Activated CD4-positive, alpha-beta T cell treated with anti-CD3 and anti-CD28 coated beads for 36 hours (primary cell): ENCODE measurements around the gene DDA1. TPM values are rescaled to one million over a fixed set of nuclear protein-coding genes. Genes with fewer than 3 reads are reported as not detected.

Source experiments
- ATAC-seq: fragments of 200-7000 bp; cut with Tn5 transposase; one replicate; pipeline ENCODE4 v1.10.0; 2021; ENCODE audit warnings: mild to moderate bottlenecking, moderate library complexity
- CTCF ChIA-PET: fragments of 350-600 bp; sonication (Branson Sonifier 250); formaldehyde crosslinking; loops from one replicate; lab custom pipeline; 2021; ENCODE audit warnings: antibody characterized with exemption; lab: Charles Lee
- POLR2A ChIA-PET: fragments of 350-600 bp; sonication (Branson Sonifier 250); formaldehyde crosslinking; loops from one replicate; lab custom pipeline; 2021; ENCODE audit warnings: antibody characterized with exemption, inconsistent platforms; lab: Charles Lee
- DNase-seq: peaks from one replicate; pipeline ENCODE4 v3.0.0-alpha.2; 2020
- H3K27ac Mint-ChIP-seq: one replicate; pipeline ENCODE4 v1.8.0; 2021; ENCODE audit warnings: mixed read lengths
- H3K27me3 Mint-ChIP-seq: one replicate; pipeline ENCODE4 v1.8.0; 2021; ENCODE audit warnings: mixed read lengths
- H3K36me3 Mint-ChIP-seq: one replicate; pipeline ENCODE4 v1.8.0; 2021; ENCODE audit warnings: low read depth, mixed read lengths
- H3K4me1 Mint-ChIP-seq: one replicate; pipeline ENCODE4 v1.8.0; 2021; ENCODE audit warnings: mixed read lengths
- H3K4me3 Mint-ChIP-seq: one replicate; pipeline ENCODE4 v1.8.0; 2021; ENCODE audit warnings: mild to moderate bottlenecking, moderate library complexity, mixed read lengths
- H3K9me3 Mint-ChIP-seq: one replicate; pipeline ENCODE4 v1.8.0; 2021; ENCODE audit warnings: low read depth, mixed read lengths
- intact Hi-C, 2 experiments: fragments of 100-400 bp; cut with DNase I in 1 of 2; cut with micrococcal nuclease in 1 of 2; formaldehyde crosslinking; loops; one replicate each; pipeline versions ENCODE4 v1.14.2 to v1.15.1; 2022 to 2024; cut with DNase I, micrococcal nuclease
- total RNA-seq, 2 experiments: library from RNA; stranded (reverse); gene quantifications; one replicate each; pipeline ENCODE4 v1.2.3, GENCODE V29; 2021

DDA1 gene
- total RNA-seq, 2 experiments from 2014 or later, result 26.2 to 39.6 TPM

DNA sequence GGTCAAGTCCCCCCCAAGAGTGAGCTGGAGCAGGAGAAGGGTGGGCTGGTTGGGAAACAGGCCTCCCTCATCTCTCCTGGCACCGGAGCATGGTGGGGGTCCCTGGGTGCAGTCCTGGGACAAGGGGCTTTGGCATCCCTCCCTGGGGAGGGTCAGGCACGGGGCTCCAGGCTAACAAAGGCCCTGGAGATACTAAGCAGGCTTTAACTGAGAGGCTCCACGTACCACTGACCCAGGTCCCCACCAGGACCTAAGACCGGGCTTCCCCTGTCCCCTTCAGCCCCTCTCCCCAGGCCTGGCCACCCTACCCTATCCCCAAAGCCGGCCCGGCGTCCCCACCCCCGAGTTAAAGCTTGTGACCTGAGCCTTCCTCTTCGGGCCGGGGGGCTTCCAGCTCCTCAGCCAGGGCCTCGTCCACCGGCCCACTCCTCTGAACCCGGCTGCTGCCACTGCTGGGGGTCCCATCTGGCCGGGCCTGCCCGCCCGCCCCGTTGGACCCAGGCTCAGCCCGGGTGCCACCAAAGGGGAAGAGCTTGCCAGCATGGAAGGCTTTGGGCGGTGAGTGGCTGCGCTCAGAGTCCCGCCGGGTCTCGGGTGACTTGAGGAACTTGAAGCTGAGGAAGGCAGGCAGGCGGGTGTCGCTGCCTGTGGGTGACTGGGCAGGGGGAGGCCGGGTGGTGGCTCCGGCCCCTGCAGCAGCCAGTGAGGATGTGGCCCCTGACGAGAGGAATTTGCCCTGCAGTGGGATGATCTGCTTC is 15.2 kb downstream of the DDA1 start:
- no peak for DNase-seq
- H3K4me1 Mint-ChIP-seq, result peaks cover 6% of the 10 kb centered on the region
- ChIA-PET POLR2A (interaction anchor here (0.7 kb wide), 1 partner anchor 11 kb away, joined by 3 read pairs; no protein-coding TSS in a partner anchor), CTCF (no interaction called here)
- H3K27ac Mint-ChIP-seq, result no peak overlapping the region
- no peaks in the 10 kb centered on the region for H3K9me3 Mint-ChIP-seq
- no peak for ATAC-seq
- no peaks in the 10 kb centered on the region for H3K27me3 Mint-ChIP-seq
- H3K36me3 Mint-ChIP-seq, result peaks cover 16% of the 10 kb centered on the region
- intact Hi-C loops, result no loop called here
- no peak overlapping the region for H3K4me3 Mint-ChIP-seq

GRCh38 chr19:17325133-17325532 is 15.8 kb downstream of the DDA1 start:
- no peak overlapping the region for H3K27ac Mint-ChIP-seq
- ChIA-PET CTCF (no interaction called here), POLR2A (interaction anchor here (0.7 kb wide), 1 partner anchor 10 kb away, joined by 3 read pairs; no protein-coding TSS in a partner anchor)
- H3K4me1 Mint-ChIP-seq, result peaks cover 10% of the 10 kb centered on the region
- no peak overlapping the region for H3K4me3 Mint-ChIP-seq
- no peaks in the 10 kb centered on the region for H3K9me3 Mint-ChIP-seq
- DNase-seq, result no peak
- H3K36me3 Mint-ChIP-seq, result peaks cover 13% of the 10 kb centered on the region
- H3K27me3 Mint-ChIP-seq, result no peaks in the 10 kb centered on the region
- intact Hi-C loops, result no loop called here
- ATAC-seq, result no peak

DNA sequence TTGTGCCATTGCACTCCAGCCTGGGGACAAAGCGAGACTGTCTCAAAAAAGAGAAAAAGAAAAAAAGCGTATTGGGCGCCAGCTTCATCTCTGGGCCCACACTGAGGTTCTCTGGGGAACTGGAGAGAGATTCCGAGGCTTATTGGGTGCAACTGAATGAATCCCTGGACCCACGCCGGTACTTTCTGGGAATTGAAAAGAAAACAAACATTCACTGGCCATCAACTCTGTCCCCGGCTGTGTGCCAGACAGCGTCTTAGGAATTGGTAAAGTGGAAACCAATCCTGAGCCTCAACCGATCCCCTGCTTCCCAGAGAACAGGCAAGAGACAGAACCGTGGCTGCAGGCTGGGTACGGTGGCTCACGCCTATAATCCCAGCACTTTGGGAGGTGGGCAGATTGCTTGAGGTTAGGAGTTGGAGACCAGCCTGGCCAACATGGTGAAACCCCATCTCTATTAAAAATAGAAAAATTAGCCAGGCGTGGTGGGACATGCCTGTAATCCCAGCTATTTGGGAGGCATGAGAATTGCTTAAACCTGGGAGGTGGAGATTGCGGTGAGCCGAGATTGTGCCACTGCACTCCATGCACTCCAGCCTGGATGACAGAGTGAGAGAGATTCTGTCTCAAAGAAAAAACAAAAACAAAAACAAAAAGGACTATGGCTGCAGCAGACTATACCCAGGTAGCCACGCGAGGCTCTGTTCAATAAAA is 16.7 kb downstream of the DDA1 start:
- H3K27ac Mint-ChIP-seq, result no peak overlapping the region
- no peaks in the 10 kb centered on the region for H3K27me3 Mint-ChIP-seq
- ChIA-PET POLR2A (no interaction called here), CTCF (interaction anchor here (0.9 kb wide), 1 partner anchor 20 kb away, joined by 3 read pairs; no protein-coding TSS in a partner anchor)
- no peaks in the 10 kb centered on the region for H3K9me3 Mint-ChIP-seq
- no peak overlapping the region for H3K4me3 Mint-ChIP-seq
- DNase-seq (no peak), ATAC-seq (no peak)
- intact Hi-C loops, result no loop called here
- H3K36me3 Mint-ChIP-seq, result peaks cover 5% of the 10 kb centered on the region
- H3K4me1 Mint-ChIP-seq, result peaks cover 13% of the 10 kb centered on the region

GRCh38 chr19:17326595-17326966 is 17.2 kb downstream of the DDA1 start:
- no peak overlapping the region for H3K27ac Mint-ChIP-seq
- intact Hi-C loops, result no loop called here
- H3K4me1 Mint-ChIP-seq, result peaks cover 13% of the 10 kb centered on the region
- no peaks in the 10 kb centered on the region for H3K27me3 Mint-ChIP-seq
- H3K4me3 Mint-ChIP-seq, result no peak overlapping the region
- no peaks in the 10 kb centered on the region for H3K9me3 Mint-ChIP-seq
- ATAC-seq (no peak), DNase-seq (no peak)
- ChIA-PET CTCF (interaction anchor here (0.9 to 1.1 kb wide), 2 partner anchors 16 to 20 kb away, joined by 3 read pairs; no protein-coding TSS in a partner anchor), POLR2A (no interaction called here)
- peaks cover 5% of the 10 kb centered on the region for H3K36me3 Mint-ChIP-seq

DNA sequence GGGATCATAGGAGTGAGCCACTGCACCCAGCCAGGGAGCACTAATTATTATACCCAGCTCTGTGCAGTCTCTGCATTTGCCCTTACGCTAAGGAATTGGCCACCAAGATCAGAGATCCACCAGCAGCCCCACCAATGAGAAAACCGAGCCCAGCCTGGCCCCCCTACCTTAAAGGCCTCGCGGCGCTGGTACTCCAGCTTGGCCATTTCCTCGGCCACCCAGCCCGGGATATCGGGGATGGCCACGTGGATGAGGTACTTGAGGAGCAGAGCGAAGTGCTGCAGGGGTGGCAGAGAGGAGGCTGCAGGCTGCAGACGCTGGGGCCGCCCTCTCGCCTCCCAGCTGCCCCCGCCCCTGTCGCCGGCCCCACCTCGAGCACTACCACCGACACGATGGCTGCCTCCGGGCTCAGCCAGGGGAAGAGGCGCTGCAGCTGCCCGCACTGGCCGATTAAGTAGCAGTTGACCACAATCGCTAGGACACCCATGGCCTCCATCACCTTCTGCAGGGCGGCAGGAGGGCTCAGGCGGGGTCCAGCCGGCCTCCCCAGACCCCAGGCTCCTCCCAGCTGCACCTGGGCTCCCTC is 17.8 kb downstream of the DDA1 start:
- ChIA-PET POLR2A (no interaction called here), CTCF (interaction anchor here (1.1 kb wide), 1 partner anchor 17 kb away, joined by 3 read pairs; no protein-coding TSS in a partner anchor)
- H3K36me3 Mint-ChIP-seq, result peaks cover 3% of the 10 kb centered on the region
- H3K9me3 Mint-ChIP-seq, result no peaks in the 10 kb centered on the region
- no peak for ATAC-seq
- no peak overlapping the region for H3K4me3 Mint-ChIP-seq
- intact Hi-C loops, result no loop called here
- no peak for DNase-seq
- H3K4me1 Mint-ChIP-seq, result peaks cover 13% of the 10 kb centered on the region
- no peaks in the 10 kb centered on the region for H3K27me3 Mint-ChIP-seq
- no peak overlapping the region for H3K27ac Mint-ChIP-seq

DNA sequence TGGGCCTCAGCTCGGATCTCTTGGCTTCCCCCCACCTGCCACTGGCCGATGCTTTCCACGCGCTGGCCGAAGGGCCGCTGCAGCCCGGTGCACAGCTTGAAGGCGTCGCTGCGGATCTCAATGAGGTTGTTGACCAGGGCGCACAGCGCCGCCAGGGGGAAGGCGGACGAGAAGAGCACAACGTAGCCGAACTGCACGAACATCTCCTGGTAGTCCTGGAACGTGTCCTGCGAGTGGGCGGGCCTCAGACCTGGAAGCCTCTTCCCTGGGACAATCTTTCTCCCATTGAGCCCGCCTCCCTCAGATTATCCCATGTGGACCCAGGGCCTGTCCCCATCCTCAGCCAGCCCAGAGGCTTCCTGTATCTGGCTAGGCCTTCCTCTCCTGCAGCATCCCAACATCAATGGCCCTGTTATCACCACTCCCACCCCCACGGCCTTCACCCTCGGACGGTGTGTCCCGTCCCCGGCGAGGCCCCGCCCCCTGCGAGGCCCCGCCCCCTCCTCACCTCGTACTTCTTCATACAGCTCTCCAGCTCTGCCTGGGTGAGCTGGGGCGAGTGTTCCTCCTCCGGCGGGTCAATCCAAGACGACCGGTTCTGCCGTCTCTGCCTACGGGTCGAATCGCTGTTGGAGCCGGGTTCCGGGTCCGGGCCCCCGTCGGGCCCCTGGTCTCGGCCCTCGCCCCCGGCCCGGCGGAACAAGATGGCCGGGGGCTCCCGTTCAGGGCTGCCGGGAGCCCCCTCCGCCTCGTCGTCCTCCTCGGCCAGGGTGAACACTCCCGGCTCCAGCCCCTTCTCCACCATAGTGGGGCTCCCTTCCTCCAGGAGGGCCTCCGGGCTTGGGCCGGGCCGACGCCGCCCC is 18.5 kb downstream of the DDA1 start:
- Mint-ChIP-seq H3K4me1 (peaks cover 13% of the 10 kb centered on the region), H3K27ac (peak overlapping the region; percentile 51), H3K4me3 (peak overlapping the region; percentile 56), H3K36me3 (no peaks in the 10 kb centered on the region), H3K27me3 (no peaks in the 10 kb centered on the region), H3K9me3 (no peaks in the 10 kb centered on the region)
- peak; percentile 79 for DNase-seq
- POLR2A ChIA-PET, result interaction anchor here (0.7 kb wide), 1 partner anchor 19 kb away, joined by 4 read pairs; the partner anchor contains the start of gene DDA1
- CTCF ChIA-PET, result interaction anchor here (0.6 to 1.1 kb wide), 3 partner anchors 17 to 113 kb away, joined by 3 read pairs; partner anchors contain the start of genes BABAM1 and USE1
- ATAC-seq, result peak; percentile 64
- intact Hi-C loops, result loop anchor here in 1 of 2 experiments (1.0 kb wide), 1 partner anchor 19 kb away; the partner anchor contains the start of gene DDA1

- intact Hi-C loops, result loop anchor here in 1 of 2 experiments (1.0 kb wide), 1 partner anchor 19 kb away; the partner anchor contains the start of gene DDA1
- Mint-ChIP-seq H3K4me1 (peaks cover 16% of the 10 kb centered on the region), H3K4me3 (peak overlapping the region; percentile 56), H3K36me3 (peaks cover 3% of the 10 kb centered on the region), H3K9me3 (no peaks in the 10 kb centered on the region), H3K27ac (no peak overlapping the region), H3K27me3 (no peaks in the 10 kb centered on the region)
- DNase-seq, result peak; percentile 55
- ChIA-PET POLR2A (interaction anchor here (0.7 kb wide), 1 partner anchor 20 kb away, joined by 4 read pairs; the partner anchor contains the start of gene DDA1), CTCF (interaction anchor here (1.1 kb wide), 1 partner anchor 114 kb away, joined by 3 read pairs; the partner anchor contains the start of gene USE1)
- peak; percentile 10 for ATAC-seq
These were observed 19.4 kb downstream of the DDA1 start for GRCh38 chr19:17328517-17329365.

DNA sequence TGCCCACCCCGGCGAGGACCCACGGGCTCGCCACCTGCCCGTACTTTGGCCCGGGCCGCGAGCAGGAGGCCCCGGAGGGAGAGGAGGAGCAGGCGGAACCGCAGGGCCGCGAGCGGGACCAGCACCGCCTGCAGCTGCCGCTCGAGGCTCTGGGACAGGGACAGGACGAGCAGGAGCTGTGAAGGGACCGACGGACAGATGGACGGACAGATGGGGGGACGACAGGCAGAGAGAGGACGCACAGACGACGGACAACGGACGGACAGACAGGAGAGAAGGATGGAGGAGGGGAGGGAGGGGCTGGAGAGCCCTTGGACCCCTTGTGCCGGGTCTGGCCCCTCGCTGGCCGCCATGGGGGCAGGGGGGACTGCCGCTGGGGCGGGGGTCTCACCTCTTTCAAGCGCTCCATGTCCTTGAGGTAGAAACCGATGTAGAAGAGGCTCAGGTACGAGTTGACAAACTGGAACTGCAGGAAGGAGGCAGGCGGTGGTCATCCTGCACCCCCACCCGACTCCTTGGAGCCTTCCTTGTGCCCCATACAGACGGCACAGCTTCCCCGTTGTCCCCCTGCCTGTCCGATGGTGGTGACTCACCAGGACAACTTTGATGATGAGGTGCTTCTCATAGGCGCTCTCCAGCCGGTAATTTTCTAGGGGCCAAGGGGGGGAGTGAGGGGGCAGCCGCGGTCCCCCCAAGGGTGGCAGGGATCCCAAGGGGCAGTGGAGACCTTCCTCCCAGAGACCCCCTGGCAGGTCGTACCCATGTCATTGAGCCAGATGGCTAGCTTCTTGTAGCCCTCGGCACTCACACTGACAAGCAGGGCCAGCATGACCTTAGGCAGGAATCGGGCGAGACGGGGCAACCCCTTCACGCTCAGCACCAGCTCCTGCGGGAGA is 20.3 kb downstream of the DDA1 start:
- peaks cover 19% of the 10 kb centered on the region for H3K4me1 Mint-ChIP-seq
- ChIA-PET POLR2A (no interaction called here), CTCF (interaction anchor here (0.6 to 1.4 kb wide), 3 partner anchors 18 to 114 kb away, joined by 3 to 4 read pairs (median 3); partner anchors contain the start of genes ABHD8 and USE1)
- DNase-seq (no peak), ATAC-seq (no peak)
- H3K36me3 Mint-ChIP-seq, result peaks cover 3% of the 10 kb centered on the region
- H3K27ac Mint-ChIP-seq, result no peak overlapping the region
- no peaks in the 10 kb centered on the region for H3K9me3 Mint-ChIP-seq
- H3K4me3 Mint-ChIP-seq, result no peak overlapping the region
- no peaks in the 10 kb centered on the region for H3K27me3 Mint-ChIP-seq
- intact Hi-C loops, result no loop called here

DNA sequence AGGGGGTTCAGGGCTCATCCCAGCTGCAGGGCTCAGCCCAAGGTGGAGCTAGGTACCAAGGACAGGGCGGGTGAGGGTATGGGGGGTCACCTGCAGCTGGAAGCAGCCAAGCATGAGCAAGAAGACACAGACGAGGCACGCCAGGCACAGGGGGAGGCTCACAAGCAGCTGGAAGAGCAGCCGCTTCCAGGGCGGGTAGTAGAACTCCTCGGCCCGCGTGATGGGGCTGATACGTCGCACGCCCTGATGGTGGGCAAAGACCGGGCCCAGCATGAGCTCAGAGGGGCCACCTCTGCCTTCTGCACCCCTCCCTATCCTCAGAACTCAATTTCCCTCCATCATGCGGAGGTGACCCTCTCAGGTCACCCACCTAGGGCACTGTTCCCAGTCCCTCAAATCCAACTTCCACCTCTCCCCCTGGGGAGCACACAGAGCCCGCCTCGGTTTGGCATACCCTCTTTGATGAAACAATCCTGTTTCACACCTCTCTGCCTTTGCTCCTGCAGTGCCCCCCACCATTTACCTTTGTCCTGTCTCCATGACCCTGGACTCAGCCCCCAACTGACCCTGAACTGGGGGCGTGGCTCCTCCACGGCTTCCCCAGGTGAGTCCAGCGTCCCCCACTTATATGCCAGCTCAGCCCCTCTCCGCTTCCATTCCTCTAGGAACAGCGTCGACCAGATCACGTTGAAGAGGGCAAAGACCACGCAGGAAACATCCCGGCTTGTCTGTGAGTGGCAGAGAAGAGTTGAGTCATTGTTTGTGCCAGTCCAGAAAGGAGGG is 21.1 kb downstream of the DDA1 start:
- Mint-ChIP-seq H3K4me1 (peaks cover 26% of the 10 kb centered on the region), H3K36me3 (peaks cover 3% of the 10 kb centered on the region), H3K9me3 (no peaks in the 10 kb centered on the region), H3K4me3 (no peak overlapping the region), H3K27ac (no peak overlapping the region), H3K27me3 (no peaks in the 10 kb centered on the region)
- intact Hi-C loops, result no loop called here
- DNase-seq, result no peak
- ATAC-seq, result no peak
- CTCF ChIA-PET, result interaction anchor here (1.4 kb wide), 1 partner anchor 27 kb away, joined by 3 read pairs; the partner anchor contains the start of gene ABHD8
- POLR2A ChIA-PET, result no interaction called here
